ENCODE results near the gene CHCHD4.

The CHCHD4 gene

GRCh38 chr3:14151471-14152083 is 26.9 kb upstream of the CHCHD4 start:
- TF ChIP-seq, protein P1, sequence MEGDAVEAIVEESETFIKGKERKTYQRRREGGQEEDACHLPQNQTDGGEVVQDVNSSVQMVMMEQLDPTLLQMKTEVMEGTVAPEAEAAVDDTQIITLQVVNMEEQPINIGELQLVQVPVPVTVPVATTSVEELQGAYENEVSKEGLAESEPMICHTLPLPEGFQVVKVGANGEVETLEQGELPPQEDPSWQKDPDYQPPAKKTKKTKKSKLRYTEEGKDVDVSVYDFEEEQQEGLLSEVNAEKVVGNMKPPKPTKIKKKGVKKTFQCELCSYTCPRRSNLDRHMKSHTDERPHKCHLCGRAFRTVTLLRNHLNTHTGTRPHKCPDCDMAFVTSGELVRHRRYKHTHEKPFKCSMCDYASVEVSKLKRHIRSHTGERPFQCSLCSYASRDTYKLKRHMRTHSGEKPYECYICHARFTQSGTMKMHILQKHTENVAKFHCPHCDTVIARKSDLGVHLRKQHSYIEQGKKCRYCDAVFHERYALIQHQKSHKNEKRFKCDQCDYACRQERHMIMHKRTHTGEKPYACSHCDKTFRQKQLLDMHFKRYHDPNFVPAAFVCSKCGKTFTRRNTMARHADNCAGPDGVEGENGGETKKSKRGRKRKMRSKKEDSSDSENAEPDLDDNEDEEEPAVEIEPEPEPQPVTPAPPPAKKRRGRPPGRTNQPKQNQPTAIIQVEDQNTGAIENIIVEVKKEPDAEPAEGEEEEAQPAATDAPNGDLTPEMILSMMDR (IDR thresholded peaks at IDR 0.05), result no peak
- Histone ChIP-seq H3K36me3 (ENCODE audit: control insufficient read depth, insufficient read depth, low read length) (no peaks in the 10 kb centered on the region), H3K9me3 (ENCODE audit: control insufficient read depth, low read length) (no peaks in the 10 kb centered on the region), H2AFZ (no peak overlapping the region), H3K4me3 (ENCODE audit: low read depth, low read length) (no peak overlapping the region), H3K79me2 (peaks cover 2% of the 10 kb centered on the region), H3K27ac (no peak overlapping the region), H3K9ac (no peak overlapping the region), H3K4me1 (no peaks in the 10 kb centered on the region), H3K4me2 (ENCODE audit: low read length) (no peak overlapping the region), H3K27me3 (ENCODE audit: control insufficient read depth, insufficient read depth, low read length) (no peaks in the 10 kb centered on the region)

DNA sequence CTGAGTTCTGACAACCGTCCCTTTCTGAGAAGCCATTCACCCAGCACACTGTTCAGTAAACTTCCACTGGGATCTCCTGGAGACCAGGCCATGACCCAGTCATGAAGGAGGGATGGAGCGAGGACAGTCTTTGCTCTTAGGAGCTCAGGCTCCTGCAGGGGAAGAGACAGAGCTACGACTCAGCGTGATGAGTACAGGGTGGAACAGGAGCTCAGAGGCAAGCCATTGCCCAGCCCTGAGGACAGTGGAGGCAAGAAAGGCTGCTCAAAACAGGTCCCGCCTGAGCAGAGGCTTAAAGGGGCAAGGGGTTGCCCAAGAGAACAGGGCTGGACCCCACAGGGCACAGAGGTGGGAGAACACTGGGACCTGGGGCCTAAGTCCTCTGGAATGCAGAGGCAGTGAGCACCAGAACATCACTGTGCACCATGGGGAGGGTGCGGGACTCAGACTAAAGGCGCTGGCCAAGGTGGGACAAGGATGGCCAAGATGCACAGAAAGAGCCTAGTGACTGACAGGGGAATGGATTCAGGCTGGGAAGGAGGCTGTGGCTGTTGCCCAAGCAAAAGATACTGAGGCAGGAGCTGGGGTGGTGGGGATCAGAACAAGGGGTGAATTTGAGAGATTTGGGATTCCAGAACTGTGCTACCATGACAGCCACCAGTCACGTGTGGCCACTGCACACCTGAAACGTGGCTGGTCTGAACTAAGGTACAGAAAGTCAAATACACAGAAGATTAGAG is 26.0 kb upstream of the CHCHD4 start:
- Histone ChIP-seq H3K4me1 (no peaks in the 10 kb centered on the region), H3K27ac (no peak overlapping the region), H3K27me3 (ENCODE audit: control insufficient read depth, insufficient read depth, low read length) (no peaks in the 10 kb centered on the region), H3K4me2 (ENCODE audit: low read length) (no peak overlapping the region), H3K4me3 (ENCODE audit: low read depth, low read length) (no peak overlapping the region), H3K36me3 (ENCODE audit: control insufficient read depth, insufficient read depth, low read length) (no peaks in the 10 kb centered on the region), H3K9me3 (ENCODE audit: control insufficient read depth, low read length) (no peaks in the 10 kb centered on the region), H2AFZ (no peak overlapping the region), H3K9ac (no peak overlapping the region), H3K79me2 (peaks cover 2% of the 10 kb centered on the region)
- TF ChIP-seq, protein P1 (IDR thresholded peaks at IDR 0.05), result no peak

- Histone ChIP-seq H3K4me3 (ENCODE audit: low read depth, low read length) (no peak overlapping the region), H3K27ac (no peak overlapping the region), H3K9ac (no peak overlapping the region), H3K27me3 (ENCODE audit: control insufficient read depth, insufficient read depth, low read length) (no peaks in the 10 kb centered on the region), H3K4me1 (no peaks in the 10 kb centered on the region), H3K36me3 (ENCODE audit: control insufficient read depth, insufficient read depth, low read length) (no peaks in the 10 kb centered on the region), H3K9me3 (ENCODE audit: control insufficient read depth, low read length) (no peaks in the 10 kb centered on the region), H3K4me2 (ENCODE audit: low read length) (no peak overlapping the region), H2AFZ (no peak overlapping the region), H3K79me2 (peaks cover 2% of the 10 kb centered on the region)
- TF ChIP-seq, protein P1 (IDR thresholded peaks at IDR 0.05), result no peak
Observed at GRCh38 chr3:14150078-14150477, 25.4 kb upstream of the CHCHD4 start.

DNA sequence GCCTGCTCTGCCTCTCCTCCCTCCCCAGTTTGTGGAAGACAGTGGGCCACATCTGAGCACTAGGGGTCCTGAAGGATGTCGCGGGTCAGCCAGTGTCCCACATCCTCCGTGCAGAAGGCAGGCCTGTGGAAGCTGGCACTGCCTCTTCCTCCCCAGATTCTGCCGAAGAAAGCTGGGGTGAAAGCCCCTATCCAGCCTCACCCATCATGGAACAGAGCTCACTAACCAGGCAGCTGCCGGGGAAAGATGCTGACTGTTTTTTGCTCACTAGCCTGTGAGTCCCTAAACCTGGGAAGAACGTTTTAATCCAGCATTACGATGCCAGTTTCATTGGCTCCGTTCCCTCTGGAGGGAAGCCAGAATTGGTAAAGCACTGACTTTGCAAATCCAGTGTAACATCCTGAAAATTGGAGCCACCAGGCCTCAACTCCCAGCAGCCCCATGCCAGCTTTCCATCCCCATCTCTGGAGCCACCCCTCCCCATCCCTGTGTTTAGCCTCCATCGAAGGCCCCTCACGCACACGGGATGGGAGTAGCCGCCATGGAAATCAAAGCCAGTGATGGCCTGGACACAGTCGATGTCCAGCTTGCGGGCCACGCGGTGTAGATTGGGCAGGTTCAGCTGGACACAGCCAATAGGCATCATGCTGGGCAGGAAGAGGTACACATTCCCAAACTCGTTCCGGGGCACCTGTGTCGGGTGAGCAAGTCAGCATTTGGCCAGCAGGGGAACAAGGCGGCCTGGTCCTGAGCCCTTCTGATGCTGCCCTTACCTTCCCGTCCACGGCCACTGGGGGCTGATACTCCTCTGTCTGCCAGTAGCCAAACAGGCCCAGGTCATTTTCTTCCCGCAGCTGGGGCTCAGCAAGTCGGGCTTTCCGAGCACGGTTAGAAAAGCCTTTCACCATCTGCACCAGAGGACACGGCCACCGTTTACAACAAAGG is 23.6 kb upstream of the CHCHD4 start:
- no peak overlapping the region for H3K4me2 ChIP-seq (ENCODE audit: low read length)
- H3K79me2 ChIP-seq, result no peaks in the 10 kb centered on the region
- TF ChIP-seq, protein P1 (IDR thresholded peaks at IDR 0.05), result no peak
- no peaks in the 10 kb centered on the region for H3K27me3 ChIP-seq (ENCODE audit: control insufficient read depth, insufficient read depth, low read length)
- no peak overlapping the region for H3K9ac ChIP-seq
- H3K36me3 ChIP-seq (ENCODE audit: control insufficient read depth, insufficient read depth, low read length), result no peaks in the 10 kb centered on the region
- H3K27ac ChIP-seq, result no peak overlapping the region
- no peaks in the 10 kb centered on the region for H3K4me1 ChIP-seq
- no peak overlapping the region for H2AFZ ChIP-seq
- no peak overlapping the region for H3K4me3 ChIP-seq (ENCODE audit: low read depth, low read length)
- H3K9me3 ChIP-seq (ENCODE audit: control insufficient read depth, low read length), result no peaks in the 10 kb centered on the region
